Activated CD4-positive, alpha-beta T cell treated with anti-CD3 and anti-CD28 coated beads for 1 hour (primary cell): ENCODE data around the gene SGCD.

Experiments
- DNase-seq: peaks from one replicate; pipeline ENCODE4 v3.0.0-alpha.2; 2020

SGCD gene

GRCh38 chr5:156363861-156364260, 36.9 kb downstream of the SGCD start:
- DNase-seq: no peak

GRCh38 chr5:156366521-156366920, 39.6 kb downstream of the SGCD start:
- no peak for DNase-seq

GRCh38 chr5:156367597-156367996, 40.6 kb downstream of the SGCD start:
- DNase-seq: no peak

- DNase-seq: no peak
Observed at GRCh38 chr5:156375895-156376495, 49.0 kb downstream of the SGCD start.

GRCh38 chr5:156376751-156377150, 49.8 kb downstream of the SGCD start:
- no peak for DNase-seq

- DNase-seq: no peak
Observed at GRCh38 chr5:156378159-156378558, 51.2 kb downstream of the SGCD start.

GRCh38 chr5:156379206-156379605, 52.2 kb downstream of the SGCD start:
- DNase-seq: no peak

GRCh38 chr5:156380848-156381247, 53.9 kb downstream of the SGCD start:
- DNase-seq: no peak

GRCh38 chr5:156383510-156384265, 56.7 kb downstream of the SGCD start:
- no peak for DNase-seq

GRCh38 chr5:156385416-156385815, 58.5 kb downstream of the SGCD start:
- DNase-seq: no peak

- DNase-seq: no peak
Observed at GRCh38 chr5:156386976-156387375, 60.0 kb downstream of the SGCD start.

GRCh38 chr5:156387391-156387790, 60.4 kb downstream of the SGCD start:
- no peak for DNase-seq

- DNase-seq: no peak
Observed at GRCh38 chr5:156388233-156388632, 61.3 kb downstream of the SGCD start.

GRCh38 chr5:156391139-156391538, 64.2 kb downstream of the SGCD start:
- DNase-seq: no peak

GRCh38 chr5:156393980-156394379, 67.0 kb downstream of the SGCD start:
- DNase-seq: no peak

GRCh38 chr5:156394642-156395305, 67.8 kb downstream of the SGCD start:
- no peak for DNase-seq

GRCh38 chr5:156395306-156395675, 68.3 kb downstream of the SGCD start:
- no peak for DNase-seq

- no peak for DNase-seq
Observed at GRCh38 chr5:156396063-156396829, 69.3 kb downstream of the SGCD start.

GRCh38 chr5:156396830-156397081, 69.8 kb downstream of the SGCD start:
- no peak for DNase-seq

- no peak for DNase-seq
Observed at GRCh38 chr5:156399323-156399722, 72.4 kb downstream of the SGCD start.

- DNase-seq: no peak
Observed at GRCh38 chr5:156400231-156400986, 73.4 kb downstream of the SGCD start.

- no peak for DNase-seq
Observed at GRCh38 chr5:156401804-156402203, 74.8 kb downstream of the SGCD start.

GRCh38 chr5:156402387-156402921, 75.5 kb downstream of the SGCD start:
- no peak for DNase-seq
